Right renal cortex interstitium (tissue), 3 donors: ENCODE measurements around the gene GPR142. TPM values are rescaled to one million over a fixed set of nuclear protein-coding genes. Genes with fewer than 3 reads are reported as not detected.
"Not testable (repeated sequence)": the region's sequence is repeated elsewhere in the genome, so short reads cannot be mapped to it uniquely, and the experiment has no call there.

Experiments used
- DNase-seq, 3 donors: peaks; one replicate each; pipeline ENCODE4 v3.0.0-alpha.2; 2013; ENCODE audit warnings: low read depth in 3 of 3, low spot score in 2 of 3
- polyA plus RNA-seq, 3 donors: library from polyadenylated mRNA; unstranded; fragments of 120-200 nt; gene quantifications; one replicate each; pipeline ENCODE4 v1.2.1, GENCODE V29; 2013; ENCODE audit not compliant: insufficient read length in 3 of 3

Gene GPR142
- polyA plus RNA-seq, 3 donors, result 0.18 TPM; not detected in 2

DNA sequence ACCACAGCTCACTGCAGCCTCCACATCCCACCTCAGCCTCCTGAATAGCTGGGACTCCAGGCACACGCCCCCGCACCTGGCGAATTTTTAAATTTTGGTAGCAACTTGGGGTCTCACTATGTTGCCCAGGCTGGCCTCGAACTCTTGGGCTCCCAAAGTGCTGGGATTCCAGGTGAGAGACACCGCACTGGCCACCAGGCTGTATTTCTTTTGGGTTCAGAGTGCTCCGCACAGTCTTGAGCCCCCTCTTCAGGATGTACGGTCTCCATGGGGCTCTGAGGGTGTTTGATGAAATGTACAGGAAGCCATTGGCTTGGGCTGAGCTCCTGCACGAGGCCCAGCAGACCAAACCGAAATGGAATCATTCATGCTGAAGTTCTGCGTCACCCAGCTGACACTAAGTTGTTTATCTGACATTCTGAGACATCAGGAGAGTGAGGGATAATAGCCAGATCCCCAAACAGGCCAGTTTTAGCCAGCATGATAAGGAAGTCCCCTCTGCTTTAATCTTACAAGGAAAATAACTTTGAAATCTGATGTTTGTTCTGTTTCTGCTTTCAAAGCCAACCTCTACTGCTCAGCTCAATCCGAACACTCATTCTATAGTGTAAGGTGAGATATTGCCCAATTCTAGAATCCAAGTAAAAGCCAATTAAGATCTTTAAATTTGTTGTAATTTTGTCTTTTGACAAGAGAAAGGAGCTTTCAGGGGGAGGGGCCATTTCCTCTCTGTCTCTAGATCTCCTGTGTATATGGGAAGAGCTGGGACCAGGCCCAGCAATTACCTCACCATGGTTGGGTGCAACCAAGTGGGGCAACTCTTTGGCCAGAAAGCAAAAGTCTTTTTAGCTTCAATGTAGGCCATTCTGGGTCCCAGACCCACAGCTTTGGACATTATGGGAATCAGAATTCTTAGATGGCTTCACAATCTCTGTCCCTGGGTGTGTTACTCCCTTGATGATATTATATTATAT is 23.7 kb downstream of the GPR142 start:
- DNase-seq, result no peak

DNA sequence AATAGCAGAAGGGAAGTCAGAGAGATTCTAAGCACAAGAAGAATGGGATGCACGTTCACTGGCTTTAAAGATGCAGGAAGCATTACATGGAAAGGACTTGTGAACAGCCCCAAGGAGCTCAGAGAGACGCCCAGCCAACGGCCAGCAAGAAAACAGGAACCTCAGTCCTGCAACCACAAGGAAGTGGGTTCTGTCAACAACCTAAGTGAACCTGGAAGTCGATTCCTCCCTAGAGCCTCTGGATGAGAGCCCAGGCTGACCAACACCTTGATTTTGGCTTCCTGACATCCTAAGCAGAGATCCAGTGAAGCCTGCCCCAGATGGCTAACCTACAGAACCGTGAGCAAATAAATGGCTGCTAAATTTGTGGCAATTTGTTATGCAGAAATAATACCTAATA is 24.5 kb downstream of the GPR142 start:
- no peak for DNase-seq

DNA sequence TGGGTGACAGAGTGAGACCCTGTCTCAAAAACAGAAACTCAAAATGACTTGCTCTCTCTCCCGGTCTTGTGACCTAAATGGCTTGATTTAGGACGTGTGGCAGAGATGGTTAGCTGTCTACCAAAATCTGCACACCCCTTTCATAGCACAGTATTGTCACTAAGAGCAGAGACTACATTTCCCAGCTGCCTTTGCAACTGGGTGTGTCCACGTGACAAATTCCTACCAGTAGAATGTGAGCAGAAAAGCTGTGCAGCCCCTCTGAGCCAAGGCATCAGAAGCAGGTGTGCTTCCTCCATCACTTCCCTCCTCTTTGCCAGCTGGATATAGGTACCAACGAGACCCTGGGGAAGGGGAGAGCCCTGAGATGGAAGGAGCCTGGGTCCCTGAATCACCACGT is 25.5 kb downstream of the GPR142 start:
- no peak for DNase-seq

DNA sequence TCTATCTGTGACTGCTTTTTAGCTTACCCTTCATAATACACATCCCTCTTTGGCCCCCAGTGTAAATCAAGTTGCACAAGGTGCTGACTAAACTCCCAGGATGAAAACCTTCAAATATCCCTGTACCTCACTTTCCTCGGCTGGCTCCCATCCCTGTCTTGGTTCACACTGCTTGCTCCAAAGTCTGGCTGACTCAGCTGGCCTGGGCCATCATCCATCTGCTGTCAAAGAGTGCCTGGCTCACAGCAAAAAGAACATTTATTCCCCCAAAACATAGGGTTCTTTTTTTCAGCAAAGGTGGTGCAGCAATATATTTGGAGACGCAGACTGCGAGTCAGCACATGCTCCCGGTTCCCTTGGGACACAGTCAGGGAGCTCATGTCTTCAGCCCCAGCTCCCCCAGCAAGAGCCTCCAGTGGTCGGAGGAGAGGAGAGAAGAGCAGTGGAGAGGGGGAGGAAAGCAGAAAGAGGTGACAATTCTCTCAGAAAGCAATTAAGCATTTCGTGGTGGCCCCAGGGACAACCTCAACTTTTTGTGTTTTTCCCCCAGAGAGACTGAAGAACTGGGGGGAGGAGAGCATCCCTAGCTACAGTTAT is 26.1 kb downstream of the GPR142 start:
- DNase-seq, result no peak

DNA sequence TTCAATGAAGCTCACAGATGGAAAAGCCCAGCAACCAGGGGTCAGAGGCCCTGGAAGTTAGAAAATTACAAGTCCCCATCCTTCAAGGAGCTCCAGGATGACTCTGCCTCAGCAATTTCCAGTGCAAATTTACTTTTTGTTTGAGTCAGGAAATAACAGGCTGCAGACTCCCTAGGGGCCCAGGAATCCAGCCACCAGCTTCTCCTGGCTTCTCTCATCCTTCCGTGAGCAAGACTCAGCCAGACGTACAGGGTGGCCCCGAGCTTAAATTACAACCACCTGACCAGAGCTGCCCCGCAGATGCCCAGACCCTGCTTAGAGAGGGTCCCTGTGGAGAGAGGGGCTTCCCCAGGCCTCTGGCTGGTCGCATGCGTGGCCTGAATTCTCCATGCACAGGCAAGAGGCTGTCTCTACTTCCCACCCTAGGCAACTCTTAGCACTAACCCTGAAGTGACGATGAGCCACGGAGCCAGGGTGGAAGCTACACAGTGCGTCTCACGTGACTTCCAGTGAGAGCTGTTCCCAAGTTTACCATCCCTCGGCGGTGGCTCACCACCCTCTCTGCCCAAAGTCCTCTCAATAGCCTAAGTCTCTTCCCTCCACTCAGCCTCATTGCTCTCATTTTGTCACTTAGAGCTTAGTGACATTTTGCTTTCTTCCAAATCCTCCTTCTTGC is 27.1 kb downstream of the GPR142 start:
- no peak for DNase-seq

DNA sequence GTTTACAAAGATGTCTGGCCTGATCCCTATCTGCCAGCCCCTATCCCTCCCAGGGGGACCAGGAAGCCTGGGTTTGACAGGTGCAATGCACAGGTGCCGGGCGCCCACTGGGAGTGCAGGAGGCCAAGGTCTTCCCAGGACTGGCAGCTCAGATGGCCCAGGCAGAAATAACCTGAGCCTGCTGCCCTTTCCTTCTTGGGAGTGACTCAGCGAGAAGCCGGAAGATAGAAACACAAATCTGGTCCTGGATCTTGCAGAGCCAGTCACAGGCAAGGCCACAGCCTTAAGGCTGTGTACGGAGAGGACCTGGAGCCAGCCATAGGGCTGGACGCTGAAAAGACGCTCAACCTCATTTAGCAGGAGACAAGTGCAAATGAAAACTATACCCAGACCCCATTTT is 27.7 kb downstream of the GPR142 start:
- DNase-seq, result no peak

DNA sequence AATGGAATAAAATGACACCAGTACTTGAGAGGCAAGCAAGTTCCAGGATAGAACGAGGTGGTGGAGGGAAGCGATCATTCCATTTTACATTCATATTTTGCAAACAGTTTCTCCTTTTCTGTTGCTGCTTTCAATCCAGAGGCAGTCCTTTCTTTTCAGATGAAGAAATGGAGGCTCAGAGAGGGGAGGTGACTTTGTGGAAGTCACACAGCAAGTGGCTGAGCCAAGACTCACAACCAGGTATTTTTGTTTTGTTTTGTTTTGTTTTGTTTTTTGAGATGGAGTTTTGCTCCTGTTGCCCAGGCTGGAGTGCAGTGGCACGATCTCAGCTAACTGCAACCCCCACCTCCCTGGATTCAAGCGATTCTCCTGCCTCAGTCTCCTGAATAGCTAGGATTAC is 29.3 kb downstream of the GPR142 start:
- DNase-seq, result no peak

DNA sequence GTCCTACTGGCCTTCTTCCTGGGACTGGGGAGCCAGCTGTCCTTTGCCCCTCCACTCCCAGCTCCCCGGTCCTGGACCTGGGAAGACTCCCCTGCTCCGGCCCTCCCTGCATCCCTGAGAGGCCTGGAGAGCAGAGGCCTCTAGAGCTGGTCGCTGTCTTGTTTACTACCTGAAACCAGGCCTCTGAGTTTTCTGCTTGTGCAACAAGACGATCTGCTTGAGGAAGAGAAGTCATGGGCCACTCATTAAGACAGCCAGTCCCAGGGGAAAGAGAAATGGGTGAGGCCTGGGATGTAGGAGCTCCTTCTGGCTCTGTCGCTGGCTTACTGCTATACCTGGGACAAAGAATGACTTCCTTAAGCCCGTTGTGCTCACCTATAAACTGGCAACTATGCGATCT is 34.7 kb downstream of the GPR142 start:
- DNase-seq, result no peak

DNA sequence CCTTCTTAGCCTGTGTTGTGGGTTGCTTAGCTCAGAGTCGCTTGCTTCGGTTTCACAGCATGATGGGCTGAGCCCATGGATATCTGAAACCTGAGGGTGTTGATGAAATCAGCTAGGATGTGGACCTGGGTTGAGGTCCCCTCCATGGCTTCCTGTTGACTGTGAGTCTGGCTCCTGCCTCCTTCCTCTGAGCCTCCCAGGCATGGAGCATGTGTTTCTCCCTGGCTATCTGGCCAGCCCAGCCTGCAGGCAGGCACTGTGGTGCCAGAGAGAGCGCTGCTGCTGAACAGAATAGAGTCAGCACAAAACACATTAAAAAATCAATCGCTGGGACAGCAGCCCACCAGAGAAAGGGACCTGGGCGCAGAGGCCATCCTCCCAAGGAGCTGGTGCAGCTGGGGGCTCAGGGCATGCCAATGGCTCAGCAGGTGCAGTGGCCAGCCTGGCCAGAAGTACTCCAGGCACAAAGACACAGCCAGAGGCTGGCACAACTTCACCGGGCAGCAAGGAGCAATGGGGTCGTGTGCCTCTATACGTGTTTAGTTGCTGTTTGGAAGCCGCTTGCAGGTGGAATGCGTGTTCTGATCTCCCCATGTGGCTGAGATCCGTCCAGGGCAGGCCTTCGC is 36.3 kb downstream of the GPR142 start:
- no peak for DNase-seq

DNA sequence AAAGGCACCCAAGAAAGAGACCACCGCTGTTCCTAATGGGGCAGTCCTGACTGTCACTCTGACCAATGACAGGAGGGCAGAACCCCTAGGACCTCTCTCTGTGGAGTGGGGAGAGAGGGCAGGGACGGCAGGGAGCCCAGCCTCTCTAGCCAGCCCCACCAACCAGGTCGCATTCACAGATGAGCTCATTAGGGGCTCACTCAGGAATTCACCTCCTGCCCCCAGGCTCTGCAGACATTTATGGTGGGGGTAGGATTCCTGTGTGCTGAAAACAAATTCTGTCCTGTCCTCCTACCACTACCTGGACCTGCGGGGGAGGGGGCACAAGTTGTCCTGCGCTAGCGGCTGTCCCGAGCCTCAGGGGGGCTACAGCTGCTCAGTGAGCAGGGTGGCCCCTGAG is 36.9 kb downstream of the GPR142 start:
- DNase-seq, result no peak

DNA sequence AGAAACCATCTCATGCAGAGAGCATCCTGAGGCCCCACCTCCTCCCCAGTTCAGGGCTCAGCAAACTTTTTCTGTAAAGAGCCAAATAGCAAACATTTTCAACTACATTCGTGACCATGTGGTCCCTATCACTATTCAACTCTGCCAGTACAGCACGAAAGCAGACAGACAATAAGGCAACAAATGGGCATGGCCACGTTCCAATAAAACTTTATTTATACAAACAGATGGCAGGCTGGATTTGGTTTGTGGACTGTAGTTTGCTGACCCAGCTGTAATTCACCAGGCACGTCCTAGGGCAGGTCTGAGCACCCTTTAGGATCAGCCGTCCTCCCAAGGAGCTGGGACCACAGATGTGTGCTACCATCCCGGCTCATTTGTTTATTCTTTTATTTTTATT is 37.5 kb downstream of the GPR142 start:
- DNase-seq, result no peak

DNA sequence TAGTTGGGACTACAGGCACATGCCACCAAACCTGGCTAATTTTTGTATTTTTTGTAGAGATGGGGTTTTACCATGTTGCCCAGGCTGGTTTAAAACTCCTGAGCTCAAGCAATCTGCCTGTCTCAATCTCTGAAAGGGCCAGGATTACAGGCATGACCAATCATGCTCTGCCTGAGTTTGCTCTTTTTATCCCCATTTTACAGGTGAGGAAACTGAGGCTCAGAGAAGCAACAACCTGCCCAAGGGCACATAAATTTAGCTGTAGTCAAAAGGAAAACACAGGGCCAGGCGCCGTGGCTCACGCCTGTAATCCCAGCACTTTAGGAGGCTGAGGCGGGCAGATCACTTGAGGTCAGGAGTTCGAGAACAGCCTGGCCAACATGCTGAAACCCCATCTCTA is 38.0 kb downstream of the GPR142 start:
- DNase-seq, result not testable (repeated sequence)

DNA sequence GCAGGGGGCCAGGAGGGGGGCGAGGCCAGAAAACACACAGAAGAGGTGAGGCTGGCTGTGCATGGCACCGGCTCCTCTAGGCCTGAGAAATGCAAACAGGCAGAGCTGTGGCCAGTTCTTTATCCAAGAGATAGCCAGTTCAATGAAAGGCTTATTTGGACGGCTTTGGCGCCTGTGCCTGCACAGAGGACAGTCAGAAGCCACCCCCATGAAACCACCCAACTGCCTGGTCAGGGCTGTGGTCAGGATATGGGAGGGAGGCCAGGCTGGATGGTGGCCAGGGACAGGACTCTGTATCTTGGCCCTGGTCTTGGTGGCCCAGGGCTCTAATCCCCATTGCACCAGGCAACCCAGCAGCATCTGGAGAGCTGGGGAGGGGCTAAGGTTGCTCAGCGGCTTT is 40.1 kb downstream of the GPR142 start:
- no peak for DNase-seq

DNA sequence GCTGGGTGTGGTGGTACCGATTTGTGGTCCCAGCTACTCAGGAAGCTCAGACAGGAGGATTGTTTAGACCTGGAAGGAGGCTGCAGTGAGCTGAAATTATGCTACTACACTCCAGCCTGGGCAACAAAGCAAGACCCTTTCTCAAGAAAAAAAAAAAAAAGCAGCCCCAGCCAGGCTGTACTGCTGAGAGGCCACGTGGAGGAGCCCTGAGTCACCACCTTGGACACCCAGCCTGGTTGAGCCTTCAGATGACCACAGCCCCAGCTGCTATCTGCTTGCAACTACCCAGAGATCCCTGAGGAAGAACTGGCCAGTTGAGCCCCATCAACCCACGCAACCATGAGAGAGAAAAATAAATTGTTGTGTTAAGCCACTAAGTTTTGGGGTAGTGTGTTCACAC is 41.0 kb downstream of the GPR142 start:
- DNase-seq, result no peak

DNA sequence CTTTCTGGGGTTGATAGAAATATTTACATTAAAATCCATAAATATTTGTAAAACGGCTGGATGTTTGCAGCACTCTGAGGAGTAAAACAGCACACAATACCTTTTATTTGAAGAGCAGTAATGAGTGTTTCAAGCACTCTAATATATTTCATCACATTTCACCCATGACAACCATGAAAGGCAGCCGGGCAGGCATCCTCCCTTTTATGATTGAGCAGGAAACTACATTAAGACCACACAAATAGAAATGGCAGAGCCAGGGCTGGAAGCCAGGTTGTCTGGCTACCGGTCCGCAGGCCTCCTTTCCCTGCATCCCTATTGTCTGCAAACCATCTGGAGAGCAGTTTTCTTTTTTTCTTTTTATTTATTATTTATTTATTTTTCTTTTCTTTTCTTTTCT is 41.5 kb downstream of the GPR142 start:
- no peak for DNase-seq

DNA sequence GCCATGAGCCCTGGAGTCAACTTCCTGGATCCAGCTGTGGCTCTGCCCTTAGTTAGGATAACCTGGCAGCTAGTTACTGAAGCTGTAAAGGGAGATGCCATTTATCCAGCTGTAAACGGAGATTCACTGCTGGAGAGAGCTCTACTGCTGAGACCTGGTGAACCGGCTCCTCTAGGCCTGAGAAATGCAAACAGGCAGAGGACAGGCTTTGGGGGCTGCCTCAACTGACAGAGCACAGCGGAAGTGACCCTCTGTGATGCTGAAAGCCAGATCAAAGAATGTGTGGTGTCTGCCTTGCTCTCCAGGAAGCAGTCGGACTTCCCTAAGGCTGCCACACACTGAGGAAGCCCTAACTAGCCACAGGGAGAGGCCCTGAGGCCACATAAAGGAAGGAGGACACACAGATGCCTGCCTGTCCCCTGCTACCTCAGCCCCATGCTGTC is 42.7 kb downstream of the GPR142 start:
- no peak for DNase-seq

DNA sequence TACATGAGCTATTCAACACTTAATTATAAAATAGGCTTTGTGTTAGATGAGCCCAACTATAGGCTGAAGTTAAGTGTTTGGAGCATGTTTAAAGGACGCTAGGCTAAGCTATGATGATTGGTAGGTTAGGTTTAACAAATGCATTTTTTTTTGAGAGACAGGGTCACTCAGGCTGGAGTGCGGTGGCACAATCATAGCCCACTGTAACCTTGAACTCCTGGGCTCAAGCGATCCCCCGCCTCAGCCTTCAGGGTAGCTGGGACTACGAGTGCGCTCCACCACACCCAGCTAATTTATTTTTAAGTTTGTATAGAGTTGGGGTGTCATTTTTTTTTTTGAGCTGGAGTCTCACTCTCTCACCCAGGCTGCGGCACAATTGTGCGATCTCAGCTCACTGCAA is 45.3 kb downstream of the GPR142 start:
- no peak for DNase-seq

DNA sequence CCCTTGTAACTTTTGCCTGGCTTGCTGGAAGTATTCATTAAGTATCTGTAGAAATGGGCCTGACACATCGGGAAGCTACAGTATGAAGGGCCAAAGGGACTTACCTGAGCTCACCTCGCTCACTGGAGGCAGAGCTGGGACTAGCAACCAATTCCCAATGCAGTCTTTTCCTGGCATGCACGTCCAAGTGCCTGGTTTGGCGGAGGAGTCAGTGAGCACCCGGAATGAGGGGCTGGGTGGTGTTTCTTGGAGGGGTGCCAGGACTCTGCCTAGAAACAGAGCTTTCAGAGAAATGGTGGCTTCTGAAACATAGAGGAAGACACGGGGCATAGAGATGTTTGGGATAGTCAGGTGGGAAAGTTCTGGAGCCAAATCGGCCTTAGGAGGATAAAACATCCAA is 46.2 kb downstream of the GPR142 start:
- no peak for DNase-seq

DNA sequence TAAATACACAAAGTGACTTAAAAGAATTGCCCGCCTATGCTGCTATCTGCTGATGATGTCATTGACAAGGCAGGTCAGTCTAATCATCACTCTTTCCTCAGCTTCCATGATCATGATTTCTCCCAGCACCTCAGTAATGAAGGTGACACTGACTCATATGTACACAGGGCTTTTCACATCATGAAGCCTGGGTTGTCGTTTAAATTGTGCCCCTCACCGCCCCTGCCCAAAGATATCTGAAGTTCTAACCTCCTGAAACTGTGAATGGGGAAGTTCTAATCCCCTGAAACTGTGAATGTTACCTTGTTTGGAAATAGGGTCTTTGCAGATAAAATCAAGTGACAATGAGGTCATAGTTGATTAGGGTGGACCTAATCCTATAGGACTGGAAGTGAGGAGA is 47.2 kb downstream of the GPR142 start:
- DNase-seq, result no peak

DNA sequence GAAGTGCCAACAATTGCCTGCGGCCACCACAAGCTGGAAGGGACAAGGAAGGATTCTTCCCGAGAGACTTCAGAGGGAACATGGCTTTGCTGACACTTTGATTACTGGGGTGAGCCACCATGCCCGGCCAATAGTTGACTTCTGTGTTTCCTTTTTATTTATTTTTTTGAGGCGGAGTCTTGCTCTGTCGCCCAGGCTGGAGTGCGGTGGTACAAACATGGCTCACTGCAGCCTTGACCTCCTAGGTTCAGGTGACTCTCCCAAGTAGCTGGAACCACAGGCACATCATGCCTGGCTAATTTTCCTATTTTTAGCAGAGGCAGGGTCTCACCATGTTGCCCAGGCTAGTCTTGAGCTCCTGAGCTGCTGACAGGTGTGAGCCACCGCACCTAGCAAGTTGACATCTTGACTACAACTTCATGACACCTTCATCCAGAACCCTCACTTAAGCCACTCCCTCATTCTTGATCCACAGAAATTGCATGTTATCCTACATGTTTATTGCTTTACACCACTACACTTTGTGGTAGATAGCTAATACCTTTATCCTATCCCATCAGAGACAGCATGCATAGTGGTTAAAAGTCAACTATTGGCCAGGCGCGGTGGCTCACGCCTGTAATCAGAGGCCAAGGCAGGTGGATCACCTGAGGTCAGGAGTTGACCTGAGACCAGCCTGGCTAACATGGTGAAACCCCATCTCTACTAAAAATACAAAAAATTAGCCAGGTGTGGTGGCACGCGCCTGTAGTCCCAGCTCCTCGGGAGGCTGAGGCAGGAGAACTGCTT is 48.5 kb downstream of the GPR142 start:
- no peak for DNase-seq
